Embryonic facial prominence (tissue), 1 donor: Measurements from ENCODE around the gene FAR2.
"Not testable (repeated sequence)": the region's sequence is repeated elsewhere in the genome, so short reads cannot be mapped to it uniquely, and the experiment has no call there.

ENCODE experiments used
- DNase-seq: peaks from one replicate; pipeline ENCODE4 v3.0.0-alpha.2; 2016; ENCODE audit errors: extremely low spot score

Gene FAR2

DNA sequence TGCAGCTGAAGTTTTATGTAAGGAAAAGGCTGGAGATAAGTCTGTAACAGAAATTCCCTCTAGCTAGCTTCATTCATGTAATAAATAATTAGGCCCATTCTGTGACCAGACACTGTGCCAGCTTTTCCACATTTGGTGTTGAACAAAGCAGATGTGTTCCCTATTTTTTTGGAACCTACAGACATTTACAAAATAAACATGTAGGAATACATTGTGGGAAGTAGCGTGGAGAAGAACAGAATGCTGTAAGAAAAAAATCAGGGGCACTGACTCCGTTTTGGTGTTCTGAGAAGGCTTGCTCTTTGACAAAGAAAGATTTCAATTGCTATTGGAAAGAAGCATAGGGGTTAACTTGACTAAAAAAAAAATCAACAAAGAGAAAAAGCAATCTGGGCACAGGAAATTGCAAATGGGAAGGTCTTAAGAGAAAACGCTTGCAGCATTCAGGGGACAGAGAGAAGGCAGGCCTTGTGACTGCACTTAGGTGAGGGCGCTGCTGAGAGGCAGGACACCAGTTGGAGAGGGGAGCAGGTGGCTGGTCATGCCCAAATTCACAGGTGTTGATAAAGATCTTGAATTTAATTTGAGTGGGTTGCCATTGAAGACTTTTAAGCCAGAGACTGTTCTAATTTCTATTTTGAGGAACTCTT lies 4.0 kb downstream of the FAR2 start:
- no peak for DNase-seq

GRCh38 chr12:29155079-29155478 lies 6.0 kb downstream of the FAR2 start:
- no peak for DNase-seq

- DNase-seq: no peak
These were observed 8.4 kb downstream of the FAR2 start for GRCh38 chr12:29157486-29157946.

GRCh38 chr12:29158115-29158763 lies 9.2 kb downstream of the FAR2 start:
- DNase-seq: no peak

DNA sequence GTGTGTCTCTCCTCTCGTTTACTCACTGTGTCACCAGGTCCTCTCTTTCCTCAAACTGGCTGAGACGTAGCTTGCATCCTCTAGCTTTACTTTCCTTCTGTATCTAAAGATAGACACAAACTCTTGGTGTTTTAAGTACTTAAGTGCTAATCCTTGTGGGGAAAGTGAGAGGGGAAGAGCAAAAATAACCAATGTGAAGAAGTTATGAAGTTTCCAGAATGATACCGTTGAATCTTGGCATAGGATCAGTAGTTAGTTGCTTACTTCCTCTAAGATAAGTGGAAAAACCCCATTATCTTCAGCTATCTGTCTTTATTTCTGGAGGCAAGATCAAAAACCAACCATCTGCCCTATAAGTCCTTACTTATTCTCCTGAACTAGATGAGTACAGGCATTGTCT lies 10.6 kb downstream of the FAR2 start:
- no peak for DNase-seq

- DNase-seq: no peak
These were observed 11.2 kb downstream of the FAR2 start for GRCh38 chr12:29160230-29160629.

- no peak for DNase-seq
These were observed 14.1 kb downstream of the FAR2 start for GRCh38 chr12:29163146-29163545.

- no peak for DNase-seq
These were observed 15.7 kb downstream of the FAR2 start for GRCh38 chr12:29164477-29165393.

DNA sequence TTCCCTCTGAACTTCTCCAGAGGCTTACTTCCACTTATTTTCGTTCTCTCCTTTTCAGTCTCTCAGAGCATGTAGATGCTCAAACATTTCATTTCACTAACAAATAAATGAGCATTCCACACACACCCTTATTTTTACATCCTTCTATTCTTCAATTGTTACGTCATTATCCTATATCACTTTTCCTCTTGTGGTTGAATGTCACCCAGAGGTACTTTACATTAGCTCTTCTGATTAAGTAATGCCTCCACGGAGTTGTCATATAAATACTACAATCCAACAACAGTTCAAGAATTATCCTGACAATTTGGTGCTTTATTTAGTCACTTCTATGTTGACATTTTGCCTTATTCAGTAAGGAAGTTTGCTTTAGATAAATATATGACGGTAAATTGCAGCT lies 18.4 kb downstream of the FAR2 start:
- DNase-seq: no peak

- no peak for DNase-seq
These were observed 18.9 kb downstream of the FAR2 start for GRCh38 chr12:29167988-29168387.

DNA sequence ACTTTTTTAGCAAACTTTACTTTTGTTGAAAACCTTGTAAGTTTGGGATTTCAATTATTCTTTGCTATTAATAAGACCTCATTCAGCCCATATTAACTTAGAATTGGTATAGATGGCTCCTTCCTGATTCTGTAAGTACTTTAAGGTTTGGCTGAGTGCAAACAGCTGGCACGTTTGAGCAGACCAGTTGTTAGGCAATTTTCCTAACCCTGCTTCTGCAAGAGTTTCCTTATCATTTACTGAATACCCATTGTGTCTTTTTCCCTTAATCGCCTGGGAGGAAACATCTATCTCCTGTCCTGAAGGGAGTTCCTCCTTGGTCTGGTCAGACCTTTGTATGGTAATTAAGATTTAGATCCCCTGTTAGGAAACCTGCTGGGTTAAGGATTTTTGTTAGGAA lies 20.9 kb downstream of the FAR2 start:
- DNase-seq: not testable (repeated sequence)

GRCh38 chr12:29170478-29171084 lies 21.5 kb downstream of the FAR2 start:
- not testable (repeated sequence) for DNase-seq

DNA sequence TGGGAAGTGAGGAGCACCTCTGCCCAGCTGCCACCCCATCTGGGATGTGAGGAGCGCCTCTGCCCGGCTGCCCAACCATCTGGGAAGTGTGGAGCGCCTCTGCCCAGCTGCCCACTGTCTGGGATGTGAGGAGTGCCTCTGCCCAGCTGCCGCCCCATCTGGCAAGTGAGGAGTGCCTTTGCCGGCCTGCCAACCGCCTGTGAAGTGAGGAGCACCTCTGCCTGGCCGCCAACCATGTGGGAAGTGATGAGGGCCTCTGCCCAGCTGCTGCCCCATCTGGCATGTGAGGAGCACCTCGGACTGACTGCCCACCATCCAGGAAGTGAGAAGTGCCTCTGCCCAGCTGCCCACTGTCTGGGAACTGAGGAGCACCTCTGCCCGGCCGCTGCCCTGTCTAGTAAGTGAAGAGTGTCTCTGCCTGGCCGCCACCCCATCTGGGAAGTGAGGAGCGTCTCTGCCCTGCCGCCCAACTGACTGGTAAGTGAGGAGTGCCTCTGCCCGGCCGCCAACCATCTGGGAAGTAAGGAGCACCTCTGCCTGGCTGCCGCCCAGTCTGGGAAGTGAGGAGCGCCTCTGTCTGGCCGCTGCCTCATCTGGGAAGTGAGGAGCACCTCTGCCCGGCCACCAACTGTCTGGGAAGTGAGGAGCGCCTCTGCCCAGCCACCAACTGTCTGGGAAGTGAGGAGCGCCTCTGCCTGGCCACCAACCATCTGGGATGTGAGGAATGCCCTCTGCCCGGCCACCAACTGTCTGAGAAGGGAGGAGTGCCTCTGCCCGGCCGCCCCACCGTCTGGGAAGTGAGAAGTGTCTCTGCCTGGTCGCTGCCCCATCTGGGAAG lies 22.6 kb downstream of the FAR2 start:
- no peak for DNase-seq

DNA sequence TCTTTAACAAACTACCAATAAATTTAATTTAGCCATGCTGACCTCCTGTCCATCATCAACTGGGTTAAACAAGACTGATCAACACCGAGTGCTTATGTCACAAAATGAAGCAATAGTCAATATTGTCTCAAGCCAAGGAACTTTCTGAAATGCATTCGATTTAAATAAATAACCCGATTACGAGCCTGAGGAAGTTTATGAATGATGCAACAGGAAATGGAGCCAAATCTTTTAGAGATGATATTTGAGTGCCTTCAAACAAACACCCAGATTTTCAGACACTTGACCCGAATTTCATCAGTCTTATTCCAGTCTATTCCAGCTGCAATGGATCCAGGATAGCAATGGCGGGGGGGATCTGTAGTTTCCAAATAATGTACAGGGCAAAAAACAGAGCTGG lies 27.9 kb downstream of the FAR2 start:
- DNase-seq: no peak

DNA sequence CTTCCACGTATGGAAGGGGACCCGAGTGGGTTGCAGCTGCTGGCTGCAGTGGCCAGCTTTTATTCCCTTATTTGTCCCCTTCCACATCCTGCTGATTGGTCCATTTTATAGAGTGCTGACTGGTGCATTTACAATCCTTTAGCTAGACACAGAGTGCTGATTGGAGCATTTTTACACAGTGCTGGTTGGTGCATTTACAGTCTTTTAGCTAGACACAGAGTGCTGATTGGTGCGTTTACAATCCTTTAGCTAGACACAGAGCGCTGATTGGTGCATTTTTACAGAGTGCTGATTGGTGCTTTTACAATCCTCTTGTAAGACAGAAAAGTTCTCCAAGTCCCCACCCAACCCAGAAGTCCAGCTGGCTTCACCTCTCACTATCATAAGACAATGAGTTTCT lies 33.2 kb downstream of the FAR2 start:
- not testable (repeated sequence) for DNase-seq

DNA sequence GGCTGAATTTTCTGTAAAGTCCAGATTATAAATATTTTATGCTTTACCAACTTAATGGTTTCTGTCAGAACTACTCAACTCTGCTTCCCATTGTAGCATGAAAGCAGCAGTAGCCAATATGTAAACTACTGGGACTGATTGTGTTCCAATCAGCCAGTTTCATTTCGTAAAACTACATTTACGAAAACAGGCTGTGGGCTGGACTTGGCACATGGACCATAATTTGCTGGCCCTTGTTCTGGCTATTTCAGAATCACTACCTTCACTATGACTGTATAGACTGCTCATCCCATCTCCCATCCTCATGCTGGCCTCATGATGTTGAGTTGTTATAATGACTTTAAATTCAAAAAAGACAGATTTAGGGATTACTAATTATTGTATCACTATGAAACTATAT lies 38.7 kb downstream of the FAR2 start:
- no peak for DNase-seq

DNA sequence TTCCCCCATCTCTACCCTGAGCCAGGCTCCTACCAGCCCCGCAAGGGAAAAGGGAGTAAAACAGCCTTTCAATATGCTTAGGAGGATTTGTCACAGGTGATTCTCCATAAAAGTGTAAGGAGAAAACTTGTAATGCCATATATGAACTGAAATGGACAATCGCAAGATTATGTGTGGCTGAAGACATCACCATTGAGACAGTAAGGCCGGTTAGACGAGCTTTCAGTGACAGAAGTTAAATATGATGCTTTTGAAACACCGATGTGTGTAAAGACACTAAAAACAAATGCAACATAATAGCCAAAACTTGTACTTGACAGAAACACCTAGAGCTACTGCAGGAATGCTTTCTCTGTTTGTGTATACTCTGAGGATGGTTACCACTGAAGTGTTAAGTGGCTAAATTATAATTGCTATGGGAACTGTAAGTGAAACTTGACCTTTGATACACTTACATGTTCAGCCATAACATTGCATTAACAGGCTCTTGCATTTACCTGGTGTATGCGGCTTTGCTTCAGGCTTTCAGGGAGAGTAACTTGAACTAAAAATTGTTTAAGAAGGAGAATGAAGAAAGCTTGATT lies 42.3 kb downstream of the FAR2 start:
- no peak for DNase-seq

GRCh38 chr12:29198901-29199300 lies 49.8 kb downstream of the FAR2 start:
- no peak for DNase-seq

GRCh38 chr12:29200586-29200985 lies 51.5 kb downstream of the FAR2 start:
- DNase-seq: no peak

DNA sequence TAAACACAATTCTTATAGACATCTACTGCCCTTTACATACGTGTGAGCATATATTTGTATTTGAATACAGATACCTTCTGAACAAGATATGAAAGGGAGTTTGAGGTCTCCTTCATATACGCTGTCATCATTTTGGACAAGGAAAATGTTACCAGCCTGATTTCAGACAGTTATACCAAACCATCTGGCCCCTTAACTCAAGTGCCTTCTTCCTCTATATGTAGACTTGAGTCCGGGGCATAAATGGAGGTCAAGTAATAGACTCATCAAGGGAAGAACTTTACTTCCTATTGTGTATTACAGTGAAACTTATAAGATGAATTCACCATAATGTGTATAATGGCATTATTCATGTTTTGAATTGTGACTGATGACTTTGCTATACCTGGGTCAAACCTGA lies 52.2 kb downstream of the FAR2 start:
- no peak for DNase-seq

- DNase-seq: no peak
These were observed 52.7 kb downstream of the FAR2 start for GRCh38 chr12:29201746-29202145.
